ENCODE measurements around the gene MXRA7.
"Not testable (repeated sequence)": the region's sequence is repeated elsewhere in the genome, so short reads cannot be mapped to it uniquely, and the experiment has no call there.

DNA sequence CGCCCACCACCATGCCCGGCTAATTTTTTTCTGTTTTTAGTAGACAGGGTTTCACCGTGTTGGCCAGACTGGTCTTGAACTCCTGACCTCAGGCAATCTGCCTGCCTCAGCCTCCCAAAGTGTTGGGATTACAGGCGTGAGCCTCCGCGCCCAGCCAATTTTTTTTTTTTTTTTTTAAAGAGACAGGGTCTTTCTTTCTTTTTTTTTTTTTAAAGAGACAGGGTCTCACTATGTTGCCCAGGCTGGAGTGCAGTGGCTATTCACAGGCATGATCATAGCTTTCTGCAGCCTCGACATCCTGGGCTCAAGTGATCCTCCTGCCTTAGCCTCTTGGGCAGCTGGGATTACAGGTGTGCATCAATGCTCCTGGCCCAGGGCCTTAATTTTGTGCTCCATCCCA is 1.6 kb upstream of the MXRA7 start:
- TF ChIP-seq, protein P1, sequence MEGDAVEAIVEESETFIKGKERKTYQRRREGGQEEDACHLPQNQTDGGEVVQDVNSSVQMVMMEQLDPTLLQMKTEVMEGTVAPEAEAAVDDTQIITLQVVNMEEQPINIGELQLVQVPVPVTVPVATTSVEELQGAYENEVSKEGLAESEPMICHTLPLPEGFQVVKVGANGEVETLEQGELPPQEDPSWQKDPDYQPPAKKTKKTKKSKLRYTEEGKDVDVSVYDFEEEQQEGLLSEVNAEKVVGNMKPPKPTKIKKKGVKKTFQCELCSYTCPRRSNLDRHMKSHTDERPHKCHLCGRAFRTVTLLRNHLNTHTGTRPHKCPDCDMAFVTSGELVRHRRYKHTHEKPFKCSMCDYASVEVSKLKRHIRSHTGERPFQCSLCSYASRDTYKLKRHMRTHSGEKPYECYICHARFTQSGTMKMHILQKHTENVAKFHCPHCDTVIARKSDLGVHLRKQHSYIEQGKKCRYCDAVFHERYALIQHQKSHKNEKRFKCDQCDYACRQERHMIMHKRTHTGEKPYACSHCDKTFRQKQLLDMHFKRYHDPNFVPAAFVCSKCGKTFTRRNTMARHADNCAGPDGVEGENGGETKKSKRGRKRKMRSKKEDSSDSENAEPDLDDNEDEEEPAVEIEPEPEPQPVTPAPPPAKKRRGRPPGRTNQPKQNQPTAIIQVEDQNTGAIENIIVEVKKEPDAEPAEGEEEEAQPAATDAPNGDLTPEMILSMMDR (conservative IDR thresholded peaks at IDR 0.05) = not testable (repeated sequence)
- not testable (repeated sequence) for TF ChIP-seq ZFX (IDR thresholded peaks at IDR 0.05)
